22Rv1 (cell line): Measurements from ENCODE around the gene ZNRF1.

Experiments
- CTCF ChIP-seq: fragments of 450-650 bp; IDR thresholded peaks from 2 replicates; pipeline ENCODE4 v1.5.1; 2017; ENCODE audit warnings: mild to moderate bottlenecking
- ZFX ChIP-seq: fragments of 450-650 bp; IDR thresholded peaks from 2 replicates; pipeline ENCODE4 v1.6.1; 2017; ENCODE audit warnings: antibody characterized with exemption, borderline replicate concordance

- TF ChIP-seq CTCF (no peak), ZFX (no peak)
Measured at GRCh38 chr16:75147968-75148310, 149.1 kb downstream of the ZNRF1 start.
